SK-N-MC (cell line): ENCODE results near the gene PBX1.

ENCODE experiments used
- EZH2 ChIP-seq: fragments of 200-600 bp; sonication (generic); IDR thresholded peaks from one replicate; pipeline ENCODE4 v1.6.1; 2017; ENCODE audit warnings: antibody characterized with exemption
- POLR2AphosphoS5 ChIP-seq: IDR thresholded peaks from 2 replicates; pipeline ENCODE4 v1.6.1; 2012; ENCODE audit warnings: mild to moderate bottlenecking, low read depth, low read length, borderline replicate concordance

DNA sequence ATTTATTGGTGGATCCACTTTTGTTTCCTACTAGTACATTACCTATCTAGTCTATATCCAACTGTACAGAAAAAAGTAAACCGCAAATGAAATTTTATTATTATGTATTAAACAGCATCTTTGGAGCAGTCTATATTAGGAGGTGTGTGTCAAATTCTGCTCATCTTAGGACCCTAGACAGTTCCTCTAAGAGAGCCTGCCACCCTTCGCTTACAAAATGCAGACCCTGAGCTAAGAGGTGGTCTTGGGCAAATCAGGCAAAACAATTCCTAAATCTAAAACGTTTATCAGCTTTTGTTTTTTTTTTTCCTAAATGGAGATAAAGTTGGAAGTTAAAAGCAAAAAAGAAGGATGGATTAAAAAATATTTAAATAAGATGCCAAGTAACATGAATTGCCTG lies 85.3 kb downstream of the PBX1 start:
- TF ChIP-seq POLR2AphosphoS5 (no peak), EZH2 (no peak)
